T-helper 2 cell treated with Interferon-gamma antibody and Interleukin-4, amounts not matched to agents 100 ng/mL and 5 ng/mL, for 36 hours (primary cell): Measurements from ENCODE around the gene PNPLA6. TPM values are rescaled to one million over a fixed set of nuclear protein-coding genes. Genes with fewer than 3 reads are reported as not detected.

ENCODE experiments used
- intact Hi-C: fragments of 100-400 bp; cut with micrococcal nuclease; formaldehyde crosslinking; loops from one replicate; pipeline ENCODE4 v1.15.1; 2023
- total RNA-seq: library from RNA; stranded (reverse); gene quantifications from 2 replicates; pipeline ENCODE4 v1.2.3, GENCODE V29; 2022

Gene PNPLA6
- total RNA-seq, 1 donor from 2014 or later: 116 TPM

DNA sequence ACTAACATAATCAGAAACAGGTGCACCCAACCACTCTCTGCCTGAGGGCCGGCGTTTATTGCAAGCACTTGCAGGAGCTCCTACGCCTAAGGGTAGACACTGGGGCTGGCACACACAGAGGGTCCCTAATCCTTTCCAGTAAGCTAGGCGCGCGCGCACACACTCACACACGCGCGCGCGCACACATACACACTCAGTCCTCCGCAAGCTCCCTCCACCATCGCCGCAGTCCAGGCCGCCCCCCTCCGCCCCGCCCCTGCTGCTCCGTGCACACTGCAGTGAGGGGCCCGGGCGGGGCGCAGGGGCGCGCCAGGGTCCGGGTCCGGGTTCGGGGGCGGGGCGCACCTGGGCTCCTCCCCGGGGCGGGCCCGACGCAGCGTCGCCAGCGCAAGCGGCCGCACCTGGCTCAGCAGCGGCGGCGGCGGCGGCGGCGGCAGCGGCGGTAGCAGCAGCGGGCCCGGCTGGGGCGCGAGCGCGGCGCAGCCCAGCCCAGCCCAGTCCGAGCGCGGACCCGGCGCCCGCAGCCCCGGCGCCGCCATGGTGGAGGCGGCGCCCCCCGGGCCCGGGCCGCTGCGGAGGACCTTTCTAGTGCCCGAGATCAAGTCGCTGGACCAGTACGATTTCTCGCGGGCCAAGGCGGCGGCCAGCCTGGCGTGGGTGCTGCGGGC, 60.1 kb downstream of the PNPLA6 start, which contains the start of gene CAMSAP3:
Gene CAMSAP3 (plus strand): TSS at position 398 of the 668 bp plus-strand sequence. CDS start 140 bp downstream, at position 538.
- intact Hi-C loops: no loop called here

DNA sequence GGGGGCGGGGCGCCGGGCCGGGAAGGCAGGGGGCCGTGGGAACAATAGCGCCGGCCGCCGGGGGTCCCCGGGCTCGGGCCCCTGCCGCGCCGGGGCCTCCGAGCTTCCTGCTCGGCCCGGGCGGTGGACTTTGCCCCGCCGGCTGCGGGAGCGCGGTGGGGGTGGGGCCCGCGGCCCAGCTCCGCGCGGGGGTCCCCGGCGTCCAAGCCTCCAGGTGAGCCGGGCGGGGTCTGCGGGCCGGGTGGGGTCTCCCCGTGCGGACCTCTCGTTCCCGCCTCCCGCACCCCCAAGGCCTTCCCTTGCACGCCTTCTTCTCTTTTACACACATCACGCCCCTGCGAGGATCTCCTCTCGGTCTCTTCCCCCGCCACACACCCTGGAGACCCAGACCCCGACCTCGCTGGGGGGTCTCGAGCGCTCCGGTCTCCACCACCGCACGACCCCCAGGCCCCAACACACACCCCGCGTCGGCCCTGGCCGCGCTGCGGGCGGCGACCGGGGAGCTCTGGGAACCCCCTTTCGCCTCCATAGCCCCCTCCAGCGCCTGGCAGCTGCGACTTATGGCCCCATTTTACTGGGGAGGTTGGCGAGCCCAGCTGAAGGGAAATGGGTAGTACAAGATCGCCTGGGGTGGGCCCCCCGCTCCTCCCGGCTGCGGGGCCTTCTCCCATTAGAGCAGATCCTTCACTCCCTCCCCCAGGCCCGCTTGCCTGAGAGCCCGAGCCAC, 60.9 kb downstream of the PNPLA6 start:
- intact Hi-C loops: no loop called here

DNA sequence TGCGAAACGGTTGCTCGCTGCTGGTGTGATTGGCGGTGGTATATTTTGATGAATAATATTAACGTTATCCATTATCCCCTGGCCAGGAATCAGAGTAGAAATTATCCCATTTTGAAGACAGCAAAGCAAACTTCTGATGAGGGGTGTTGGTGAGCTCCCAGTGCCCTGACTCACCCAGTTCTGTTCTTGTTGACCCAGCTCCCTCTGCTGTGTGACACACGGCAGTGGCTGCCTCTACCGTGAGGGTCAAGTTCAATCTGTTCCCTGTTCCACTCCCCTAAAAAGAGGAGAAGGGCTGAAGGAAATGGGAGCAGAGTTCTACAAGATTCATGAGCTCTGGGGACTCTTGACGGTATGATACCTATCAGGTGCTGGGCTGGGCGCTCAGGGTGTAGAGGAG, 62.2 kb downstream of the PNPLA6 start:
- intact Hi-C loops: no loop called here

DNA sequence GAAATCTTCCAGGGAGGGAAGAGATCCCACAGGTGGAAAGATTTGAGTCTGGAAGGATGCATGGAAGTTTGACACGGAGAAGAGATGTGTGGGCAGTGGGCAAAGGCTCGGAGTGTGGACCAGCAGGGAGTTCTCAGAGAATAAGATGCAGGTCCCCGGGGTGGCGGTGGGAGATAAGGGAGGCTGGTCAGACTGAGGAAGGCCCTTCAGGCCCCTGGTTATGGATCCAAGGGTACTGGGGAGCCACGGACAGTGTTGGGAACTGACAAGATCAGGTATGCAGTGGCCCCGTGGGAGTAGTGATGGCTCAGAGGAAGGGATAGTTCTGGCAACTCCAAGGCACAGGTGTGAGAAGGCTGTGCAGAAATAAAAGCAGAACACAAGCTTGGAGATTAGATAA, 62.7 kb downstream of the PNPLA6 start:
- intact Hi-C loops: no loop called here

DNA sequence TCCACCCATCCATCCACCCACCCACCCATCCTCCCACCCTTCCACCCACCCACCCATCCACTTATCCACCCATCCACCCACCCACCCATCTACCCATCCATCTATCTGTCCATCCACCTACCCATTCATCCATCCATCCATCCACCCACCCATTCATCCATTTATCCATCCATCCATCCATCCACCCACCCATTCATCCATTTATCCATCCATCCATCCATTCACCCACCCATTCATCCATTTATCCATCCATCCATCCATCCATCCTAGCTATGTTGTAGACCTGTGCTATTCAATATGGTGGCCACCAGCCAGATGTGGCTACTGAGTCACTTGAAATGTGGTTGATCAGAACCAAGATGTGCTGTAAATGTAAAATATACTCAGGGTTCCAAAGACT, 65.2 kb downstream of the PNPLA6 start:
- intact Hi-C loops: no loop called here

DNA sequence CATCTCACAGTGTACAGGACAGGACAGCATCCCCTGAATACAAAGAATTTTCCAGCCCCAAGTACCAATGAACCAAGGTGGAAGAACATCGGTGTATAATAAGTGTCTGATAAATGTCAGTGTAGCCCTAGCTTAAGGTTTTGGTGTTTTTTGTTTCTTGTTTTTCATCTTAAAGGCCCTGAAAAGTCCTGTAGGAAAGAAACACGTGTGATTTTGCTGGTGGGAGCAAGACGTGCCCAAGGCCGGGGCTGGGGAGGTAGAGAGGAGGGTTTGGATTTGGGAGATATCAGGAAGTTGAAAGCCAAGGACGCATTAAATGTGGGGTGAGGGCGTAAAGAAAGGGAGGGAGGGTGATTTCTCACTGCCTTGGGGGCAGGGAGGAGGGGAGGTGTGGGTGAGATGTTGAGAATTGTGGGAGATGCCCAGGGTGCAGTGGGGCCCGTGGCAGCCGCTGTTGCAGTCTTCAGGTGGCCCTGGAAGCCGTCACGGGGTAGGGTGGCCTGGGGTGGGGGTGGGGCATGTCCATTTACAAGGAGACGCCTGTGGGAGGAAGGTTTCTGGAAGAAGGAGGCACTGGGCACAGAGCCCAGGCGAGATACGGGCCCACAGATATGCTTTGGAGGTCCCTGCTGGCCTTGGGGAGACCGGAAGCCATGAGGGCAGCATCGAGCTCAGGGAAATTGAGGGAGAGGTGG, 66.9 kb downstream of the PNPLA6 start:
- intact Hi-C loops: no loop called here

DNA sequence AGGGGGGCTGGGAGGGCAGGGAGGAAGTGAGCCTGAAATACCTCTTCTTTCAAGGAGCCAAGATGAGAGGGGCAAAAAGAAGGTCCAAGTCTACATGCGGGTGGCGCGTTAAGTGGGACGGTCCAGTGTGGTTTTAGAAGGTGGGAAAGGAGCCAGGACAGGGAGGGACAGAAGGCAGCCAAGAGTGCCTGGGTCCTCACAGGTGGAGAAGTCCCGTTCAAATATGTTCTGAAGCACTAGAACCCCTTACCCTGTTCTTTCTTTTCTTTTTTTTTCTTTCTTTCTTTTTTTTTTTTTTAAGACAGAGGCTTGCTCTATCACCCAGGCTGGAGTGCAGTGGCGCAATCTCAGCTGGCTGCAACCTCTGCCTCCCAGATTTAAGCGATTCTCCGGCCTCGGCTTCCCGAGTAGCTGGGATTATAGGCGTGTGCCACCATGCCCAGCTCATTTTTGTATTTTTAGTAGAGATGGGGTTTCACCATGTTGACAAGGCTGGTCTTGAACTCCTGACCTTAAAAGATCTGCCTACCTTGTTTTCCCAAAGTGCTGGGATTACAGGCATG, 67.5 kb downstream of the PNPLA6 start:
- intact Hi-C loops: no loop called here

- intact Hi-C loops: no loop called here
Measured at GRCh38 chr19:7603919-7604318, 68.4 kb downstream of the PNPLA6 start.

DNA sequence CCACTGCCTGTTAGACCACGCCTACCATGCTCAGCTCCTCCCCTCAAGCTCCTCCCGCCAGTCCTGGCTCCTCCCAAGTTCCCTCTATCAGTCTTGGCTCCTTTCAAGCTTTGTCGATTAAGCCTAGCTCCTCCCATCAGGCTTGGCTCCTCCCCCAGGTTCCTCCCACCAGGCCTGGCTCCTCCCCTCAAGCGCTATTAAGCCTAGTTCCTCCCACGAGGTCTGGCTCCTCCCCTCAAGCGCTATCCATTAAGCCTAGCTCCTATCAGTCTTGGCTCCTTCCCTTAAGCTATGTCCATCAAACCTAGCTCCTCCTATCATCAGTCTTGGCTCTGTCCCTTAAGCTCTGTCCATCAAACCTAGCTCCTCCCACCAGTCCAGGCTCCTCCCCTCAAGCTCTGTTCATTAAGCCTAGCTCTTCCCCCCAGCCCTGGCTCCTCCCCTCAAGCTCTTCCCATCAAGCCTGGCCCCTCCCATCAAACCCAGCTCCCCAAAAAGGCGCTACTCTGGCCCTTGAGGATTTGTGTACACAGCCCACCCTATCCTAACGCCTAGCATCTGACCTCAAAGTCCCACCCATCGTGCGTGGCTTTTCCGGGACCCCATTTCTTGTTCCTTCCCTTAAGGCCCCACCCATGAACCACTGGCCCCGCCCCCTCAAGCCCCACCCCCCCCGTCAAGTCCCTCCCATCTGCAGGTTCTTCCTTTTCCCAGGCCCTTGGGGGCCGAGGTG, 70.1 kb downstream of the PNPLA6 start:
- intact Hi-C loops: no loop called here

GRCh38 chr19:7606289-7606688, 70.8 kb downstream of the PNPLA6 start:
- intact Hi-C loops: no loop called here

DNA sequence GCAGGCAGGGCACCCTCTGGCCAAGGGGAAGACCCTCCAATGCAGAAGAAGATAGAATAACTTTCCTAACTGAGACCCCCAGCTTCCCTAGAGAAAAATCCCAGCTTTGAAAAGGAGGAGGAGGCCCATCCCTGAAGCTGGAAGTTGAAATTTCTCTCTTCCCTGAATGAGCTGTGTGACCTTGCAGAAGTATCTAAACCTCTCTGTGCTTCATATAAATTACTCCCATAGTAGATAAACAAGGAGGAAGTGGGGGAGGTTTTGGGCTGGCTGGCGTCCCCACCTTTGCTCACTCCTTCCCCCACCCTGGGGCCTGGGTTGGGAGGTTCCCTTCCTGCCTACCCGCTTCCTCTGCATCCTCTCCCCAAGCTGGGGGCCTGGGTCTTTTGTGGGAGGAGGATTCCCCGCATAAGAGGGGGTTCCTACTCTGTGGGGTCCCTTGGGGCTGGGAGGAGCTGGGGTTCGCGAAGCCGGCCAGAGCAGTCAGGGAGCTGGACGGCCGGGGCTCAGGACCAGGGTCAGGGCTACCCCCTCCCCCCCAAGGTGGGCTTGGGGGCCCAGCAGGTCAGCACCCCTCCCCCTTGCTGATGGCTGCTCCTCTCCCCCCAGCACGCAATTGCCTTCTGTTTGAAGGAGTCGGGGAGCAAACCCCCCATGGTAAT, 71.8 kb downstream of the PNPLA6 start:
- intact Hi-C loops: no loop called here

GRCh38 chr19:7607874-7608560, 72.5 kb downstream of the PNPLA6 start:
- intact Hi-C loops: no loop called here

GRCh38 chr19:7610491-7611240, 75.1 kb downstream of the PNPLA6 start:
- intact Hi-C loops: no loop called here

Other genes starting within 250 kb of the PNPLA6 start
- 1.1 and 1.3 TPM in 2 replicates for gene INSR, start 241.3 kb upstream of the PNPLA6 start, total RNA-seq
- gene ARHGEF18, start 186.8 kb upstream of the PNPLA6 start, total RNA-seq: 44.9 and 45.8 TPM in 2 replicates
- gene PEX11G, start 46.7 kb upstream of the PNPLA6 start, total RNA-seq: 0.45 and 0.57 TPM in 2 replicates
- 5.2 and 5.3 TPM in 2 replicates for gene ZNF358, start 19.6 kb upstream of the PNPLA6 start, total RNA-seq
- gene MCOLN1, start 13.1 kb upstream of the PNPLA6 start, total RNA-seq: 10.7 and 13.2 TPM in 2 replicates
- gene CAMSAP3, start 60.1 kb downstream of the PNPLA6 start, total RNA-seq: 0.11 and 0.16 TPM in 2 replicates
- 39.0 and 39.7 TPM in 2 replicates for gene XAB2, start 93.8 kb downstream of the PNPLA6 start, total RNA-seq
- 129 and 134 TPM in 2 replicates for gene PET100, start 94.1 kb downstream of the PNPLA6 start, total RNA-seq
- 0.82 and 2.0 TPM in 2 replicates for gene PCP2, start 98.0 kb downstream of the PNPLA6 start, total RNA-seq
- gene STXBP2, start 101.4 kb downstream of the PNPLA6 start, total RNA-seq: 124 and 129 TPM in 2 replicates
- 0.55 TPM in 1 of 2 replicates, not detected in the other for gene RETN, start 133.3 kb downstream of the PNPLA6 start, total RNA-seq
- not detected in 2 replicates for gene MCEMP1, start 141.4 kb downstream of the PNPLA6 start, total RNA-seq
- 65.6 and 76.9 TPM in 2 replicates for gene TRAPPC5, start 145.1 kb downstream of the PNPLA6 start, total RNA-seq
- gene FCER2, start 166.4 kb downstream of the PNPLA6 start, total RNA-seq: 0.25 TPM in 1 of 2 replicates, not detected in the other
- gene CLEC4G, start 196.4 kb downstream of the PNPLA6 start, total RNA-seq: not detected in 2 replicates
- not detected in 2 replicates for gene CD209, start 211.8 kb downstream of the PNPLA6 start, total RNA-seq
- gene CLEC4M, start 227.5 kb downstream of the PNPLA6 start, total RNA-seq: not detected in 2 replicates